Mammary epithelial cell (primary cell): ENCODE results near the gene VWA3B.

Experiments used
- CTCF ChIP-seq, 2 donors: IDR thresholded peaks in 1 of 2; conservative IDR thresholded peaks in 1 of 2; 2 replicates each; pipeline ENCODE4 v1.5.1; 2011 to 2012; ENCODE audit warnings: inconsistent platforms in 2 of 2, low read length in 2 of 2, mild to moderate bottlenecking in 2 of 2, control low read depth in 1 of 2, low read depth in 1 of 2; ENCODE audit not compliant: insufficient read depth in 1 of 2; ENCODE audit errors: extremely low read depth in 1 of 2
- EZH2 ChIP-seq: IDR thresholded peaks from 2 replicates; pipeline ENCODE4 v1.6.1; 2012; ENCODE audit warnings: low read length, inconsistent platforms, borderline replicate concordance

GRCh38 chr2:98067160-98067559 is 19.8 kb upstream of the VWA3B start:
- TF ChIP-seq CTCF (conservative IDR thresholded peaks at IDR 0.05 in 1 of 2, IDR thresholded peaks at IDR 0.05 in 1 of 2; ENCODE audit: extremely low read depth in 1 of 2, insufficient read depth in 1 of 2, low read depth in 1 of 2, low read length in 2 of 2) (no peak), EZH2 (no peak)
